Activated CD4-positive, CD25-positive, alpha-beta regulatory T cell treated with anti-CD3 and anti-CD28 coated beads, Interleukin-2, amount 50 U/mL, for 72 hours (primary cell): ENCODE measurements around the gene EXOC4.

ENCODE experiments used
- DNase-seq: peaks from one replicate; pipeline ENCODE4 v3.0.0; 2021

EXOC4 gene

DNA sequence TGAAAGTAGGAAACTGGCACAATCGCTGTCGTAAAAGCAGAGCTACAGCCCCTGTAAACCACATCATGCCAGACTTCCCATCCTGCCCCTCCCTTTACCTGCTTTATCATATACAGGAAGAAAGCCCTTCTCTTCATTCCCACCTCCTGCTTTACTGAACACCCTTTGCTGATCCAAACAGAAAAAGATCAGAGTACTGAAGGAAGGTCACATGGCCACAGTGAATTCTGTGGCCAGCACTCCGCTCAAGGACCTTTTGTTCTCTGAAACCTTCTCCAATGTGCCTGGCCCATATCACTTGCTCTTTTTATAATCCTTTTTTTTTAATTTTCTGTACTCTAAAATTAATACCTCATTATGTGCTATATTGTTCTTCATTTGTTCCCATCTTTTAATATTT, 765.4 kb downstream of the EXOC4 start:
- no peak for DNase-seq

DNA sequence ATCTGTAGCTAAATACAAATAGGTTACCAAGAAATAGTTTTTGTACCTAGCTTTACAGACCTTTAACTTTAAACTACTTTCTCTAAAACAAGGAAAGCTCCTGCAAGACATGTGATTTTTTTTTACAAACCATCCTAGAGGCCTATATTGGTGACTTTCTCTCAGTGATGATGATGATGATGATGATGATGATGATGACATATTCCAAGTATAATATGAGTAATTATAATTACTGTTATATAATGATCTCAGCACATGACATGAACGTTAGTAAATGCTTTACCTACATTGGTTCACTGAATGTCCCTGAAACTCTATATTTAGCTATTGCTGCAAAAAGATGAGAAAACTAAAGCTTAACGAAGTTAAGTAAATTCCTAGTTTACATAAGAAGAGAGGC, 766.4 kb downstream of the EXOC4 start:
- no peak for DNase-seq

DNA sequence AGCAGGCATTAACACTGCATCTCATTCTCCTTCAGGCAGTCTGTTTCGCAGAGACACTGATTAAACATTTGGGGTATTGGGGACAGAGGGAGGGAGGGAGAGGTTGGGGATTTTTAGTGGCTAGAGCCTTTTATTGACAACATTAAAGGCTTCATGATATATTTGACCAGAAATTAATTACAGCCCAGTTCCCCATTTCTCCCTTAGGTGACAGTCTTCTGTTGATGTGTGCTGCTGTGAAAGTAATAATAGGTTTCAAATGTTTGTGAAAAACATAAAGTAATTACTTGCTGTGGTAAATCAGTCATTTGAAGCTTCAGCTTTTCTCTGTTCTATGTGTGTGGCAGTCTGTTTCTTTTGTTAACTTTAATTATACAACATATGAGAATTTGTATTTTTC, 769.0 kb downstream of the EXOC4 start:
- DNase-seq: no peak

DNA sequence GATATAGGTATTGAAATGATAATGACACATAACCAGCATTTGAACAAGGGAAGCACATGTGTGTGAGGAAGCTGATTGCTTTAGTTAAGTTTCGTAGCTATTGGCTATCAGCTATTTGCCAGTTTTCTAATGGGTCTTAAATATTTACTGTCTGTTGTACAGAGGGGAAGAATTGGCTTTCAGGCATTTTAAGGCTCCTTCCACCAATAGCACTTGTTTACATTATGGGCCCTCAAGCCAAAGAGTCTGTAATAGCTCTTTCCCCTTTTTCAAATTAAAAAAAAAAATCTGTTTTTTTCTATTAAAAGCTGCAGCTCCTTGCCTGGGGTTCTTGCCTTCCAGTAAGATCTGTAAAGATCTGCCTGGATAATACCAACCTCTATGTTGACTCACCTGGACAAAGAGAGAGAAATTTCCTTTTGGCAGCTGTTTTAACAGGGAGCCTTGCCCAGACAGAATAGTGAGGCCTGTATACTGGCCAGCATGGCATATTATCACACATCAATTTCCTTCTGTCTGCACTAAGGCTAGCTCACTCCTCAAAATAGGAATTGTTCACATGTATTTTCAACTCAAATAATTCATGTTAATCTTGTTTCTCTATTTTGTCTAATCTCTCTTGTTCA, 769.5 kb downstream of the EXOC4 start:
- no peak for DNase-seq

DNA sequence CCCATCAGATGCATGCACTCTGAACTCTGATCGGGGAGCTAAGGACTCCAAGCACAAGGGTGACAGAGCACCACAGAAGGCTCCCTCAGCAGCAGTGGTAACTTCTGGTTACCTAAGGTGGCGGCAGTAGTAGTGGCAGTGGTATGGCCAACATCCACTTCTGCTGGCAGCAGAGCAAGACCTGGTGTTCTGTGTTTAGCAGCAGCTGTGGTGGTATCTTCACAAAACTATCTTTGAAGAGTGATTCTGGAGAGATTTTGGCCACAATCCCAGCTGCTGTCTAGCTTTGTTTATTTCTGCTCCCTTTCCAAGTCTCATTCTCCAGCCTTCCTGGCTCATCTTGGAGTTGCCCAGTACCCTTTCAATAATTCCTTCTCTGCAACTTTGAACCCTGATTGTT, 771.9 kb downstream of the EXOC4 start:
- DNase-seq: no peak

DNA sequence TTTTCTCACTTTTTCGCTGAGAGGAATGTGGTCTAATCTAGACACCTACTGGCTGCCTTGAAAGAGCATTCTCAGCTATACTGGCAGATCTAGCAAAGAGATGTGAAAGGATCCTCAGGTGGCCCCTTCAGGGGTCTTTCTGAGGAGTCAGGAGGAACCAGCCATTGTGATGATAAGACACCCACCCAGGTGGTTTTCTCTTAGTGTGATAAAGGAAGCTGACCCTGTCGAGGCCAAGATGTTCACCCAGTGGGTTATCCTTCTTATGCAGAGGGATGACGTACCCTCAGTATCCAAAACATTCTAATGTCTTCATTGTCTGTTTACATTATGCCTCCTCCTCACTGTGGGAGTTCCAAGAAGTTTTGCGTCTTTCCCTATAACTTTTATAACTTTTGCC, 776.0 kb downstream of the EXOC4 start:
- no peak for DNase-seq

DNA sequence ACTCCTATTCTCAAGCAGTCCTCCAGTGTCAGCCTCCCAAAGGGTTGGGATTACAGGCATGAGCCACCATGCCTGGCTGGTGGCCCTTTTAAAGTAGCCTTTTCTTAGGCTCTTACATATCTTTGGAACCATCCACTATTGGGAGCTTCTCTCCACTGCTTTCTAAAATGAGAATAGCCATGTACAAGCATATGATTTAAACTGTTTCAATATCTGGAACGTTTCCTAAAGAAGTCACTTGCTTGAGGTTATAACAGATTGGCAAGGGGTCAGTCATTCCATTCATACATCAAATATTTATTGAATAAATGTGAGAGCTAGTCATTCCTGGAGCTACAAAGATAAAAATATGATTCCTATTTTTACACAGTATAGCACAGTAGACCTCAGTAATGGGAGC, 776.9 kb downstream of the EXOC4 start:
- DNase-seq: no peak

DNA sequence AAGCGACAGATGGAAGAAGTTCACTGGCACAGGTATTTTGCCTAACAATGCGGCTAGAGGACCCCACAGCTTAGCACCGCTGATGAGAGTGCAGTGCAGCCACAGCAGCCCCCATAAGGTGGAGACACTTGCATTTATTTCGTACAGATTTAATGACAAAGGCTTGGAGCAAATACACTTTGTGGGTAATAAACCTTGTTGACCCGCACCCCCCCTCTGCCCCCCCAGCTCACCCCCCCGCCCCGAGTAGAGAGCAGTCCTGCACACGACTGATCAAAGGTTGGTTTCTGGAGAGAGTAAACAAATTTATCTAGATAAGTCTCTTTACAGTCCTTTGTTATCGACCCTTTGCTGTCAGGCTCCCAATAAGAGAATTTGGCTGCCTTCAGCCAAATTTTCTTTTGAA, 777.6 kb downstream of the EXOC4 start:
- no peak for DNase-seq

DNA sequence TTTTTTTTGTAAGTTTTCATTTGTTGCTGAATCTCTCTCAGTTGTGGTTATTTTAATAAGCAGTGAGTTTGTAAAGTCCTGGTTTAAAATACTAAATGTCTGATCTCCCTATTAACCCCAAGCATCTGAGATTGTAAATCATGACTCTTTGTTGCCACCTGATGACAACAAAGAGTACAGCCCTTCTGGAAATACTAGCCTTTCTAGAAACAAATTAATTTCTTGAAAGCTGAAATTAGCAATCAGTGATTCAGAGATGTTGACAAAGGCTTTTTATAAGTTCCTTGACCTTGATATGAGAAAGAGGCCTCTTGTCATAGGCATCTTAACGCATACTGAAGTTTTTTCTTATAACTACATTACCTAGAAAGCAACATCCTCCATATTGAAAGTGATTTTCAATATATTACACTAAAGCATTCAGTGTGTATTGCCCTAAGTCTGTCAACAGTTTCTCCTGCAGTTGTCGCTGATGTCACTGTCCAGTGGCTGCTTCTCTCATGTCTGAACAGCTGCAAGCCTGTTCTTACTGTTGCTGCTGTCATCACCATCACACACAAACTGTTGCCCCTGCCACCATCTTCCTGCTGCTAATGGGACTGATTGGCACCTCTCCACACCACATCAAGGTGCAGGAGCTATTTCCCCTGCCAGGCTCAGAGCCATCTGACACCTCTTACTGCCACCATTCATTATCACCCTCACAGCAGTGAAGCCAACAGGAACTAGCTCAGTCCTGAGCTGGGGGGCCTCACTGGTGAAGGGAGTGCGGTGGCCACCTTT, 779.1 kb downstream of the EXOC4 start:
- no peak for DNase-seq

DNA sequence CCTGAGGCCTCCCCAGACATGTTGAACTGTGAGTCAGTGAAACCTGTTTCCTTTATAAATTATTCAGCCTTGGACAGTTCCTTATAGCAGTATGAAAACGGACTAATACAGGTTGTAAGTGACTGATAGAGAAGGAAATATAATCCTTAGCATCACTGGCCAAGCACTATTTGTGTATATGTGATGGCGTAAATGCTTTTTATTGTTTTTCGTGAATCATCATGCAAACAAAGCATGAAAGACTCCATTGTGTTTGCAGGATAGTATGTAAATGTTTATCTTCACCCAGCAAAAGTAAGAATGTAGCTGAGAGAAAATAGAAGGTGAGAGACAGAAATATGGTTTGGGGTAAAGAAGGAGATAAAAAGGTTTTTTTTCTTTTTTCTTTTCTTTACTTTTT, 781.8 kb downstream of the EXOC4 start:
- DNase-seq: no peak

DNA sequence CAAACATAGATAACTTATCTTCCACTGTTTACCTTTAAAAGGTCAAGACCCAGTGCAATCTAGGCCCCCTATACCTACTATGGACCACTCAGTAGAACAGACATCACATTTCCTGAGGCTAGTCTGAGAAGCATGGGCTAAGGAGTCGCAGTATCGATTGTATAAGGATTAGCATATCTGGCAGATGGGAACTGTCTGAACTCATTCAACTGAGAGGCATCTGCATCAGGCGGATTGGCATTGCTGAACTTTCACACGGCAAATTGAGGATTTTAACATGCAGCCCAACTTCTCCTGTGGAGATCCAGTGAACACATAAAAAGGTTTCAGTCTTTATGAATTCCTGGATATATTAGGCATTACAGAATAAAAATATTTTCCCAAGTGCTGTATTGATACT, 785.1 kb downstream of the EXOC4 start:
- DNase-seq: no peak

DNA sequence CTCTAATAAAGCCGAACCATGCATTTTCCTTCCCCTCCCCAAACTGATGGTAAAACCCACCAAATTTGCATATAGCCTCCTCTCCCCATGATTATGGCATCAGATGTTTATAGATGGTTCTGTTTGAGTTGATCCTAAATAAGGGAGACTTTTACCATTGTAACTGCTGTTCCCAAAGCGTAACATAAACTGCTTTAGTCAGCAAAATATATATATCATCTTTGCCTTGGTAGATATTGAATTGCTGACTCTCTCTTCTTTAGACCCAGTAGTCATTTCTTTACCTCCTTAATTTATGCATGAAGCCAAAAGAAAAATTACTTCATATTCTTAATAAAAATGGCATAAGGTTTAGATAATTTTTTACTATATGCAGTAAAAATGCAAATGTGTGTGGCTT, 788.1 kb downstream of the EXOC4 start:
- DNase-seq: no peak

DNA sequence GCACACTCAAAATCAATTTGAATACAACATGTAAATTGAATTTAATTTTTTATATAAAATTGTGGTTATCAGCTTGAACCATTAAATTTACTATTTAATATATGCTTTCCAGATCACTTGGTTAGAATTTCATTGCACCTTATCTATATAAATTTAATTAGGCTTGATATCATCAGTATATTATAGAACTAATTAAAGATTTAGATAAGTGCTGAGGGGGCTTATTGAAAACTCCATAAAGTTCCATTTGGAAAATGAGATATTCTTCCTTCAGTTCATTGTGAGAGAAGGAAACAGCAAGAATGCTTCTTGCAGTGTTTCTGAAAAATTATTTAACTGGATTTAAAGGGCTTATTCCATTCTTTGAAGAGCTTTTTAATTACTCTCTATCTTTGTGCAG, 788.6 kb downstream of the EXOC4 start:
- DNase-seq: no peak

DNA sequence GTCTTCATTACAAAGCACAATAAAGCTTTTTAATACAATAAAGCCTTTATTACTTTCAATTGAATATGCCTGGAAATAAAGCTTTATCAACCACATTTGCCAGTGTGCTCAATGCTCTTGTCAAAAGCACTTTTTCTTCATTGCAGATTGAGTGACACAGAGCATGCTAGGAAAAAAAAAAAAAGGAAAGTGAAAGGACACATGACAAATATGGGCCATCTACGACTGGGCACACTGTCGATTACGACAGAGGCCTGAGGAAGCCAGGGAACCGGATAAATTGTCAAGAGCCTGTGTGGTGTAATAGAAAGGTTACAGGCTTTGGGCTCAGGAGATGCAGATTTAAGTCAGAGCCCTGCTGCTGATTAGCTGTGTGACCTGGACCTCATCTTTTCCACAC, 789.4 kb downstream of the EXOC4 start:
- DNase-seq: no peak

DNA sequence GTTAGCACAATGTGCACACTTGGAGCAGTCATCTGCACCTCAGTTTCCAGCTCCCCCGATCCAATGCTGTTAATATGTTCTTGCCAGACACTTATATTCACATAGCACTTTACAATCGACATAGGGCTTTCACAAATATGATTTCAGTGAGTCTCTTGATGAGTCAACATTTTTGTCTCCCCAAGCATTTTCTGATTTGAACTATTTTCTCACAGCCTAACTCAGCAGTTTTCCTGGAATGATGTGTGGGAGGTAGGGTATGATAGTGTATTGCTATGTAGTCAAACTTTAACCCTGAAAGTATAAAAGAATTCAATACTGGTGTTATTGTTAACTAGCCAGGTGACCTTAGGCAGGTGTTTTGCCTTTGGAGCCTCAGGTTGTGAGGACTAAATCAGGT, 791.8 kb downstream of the EXOC4 start:
- no peak for DNase-seq

DNA sequence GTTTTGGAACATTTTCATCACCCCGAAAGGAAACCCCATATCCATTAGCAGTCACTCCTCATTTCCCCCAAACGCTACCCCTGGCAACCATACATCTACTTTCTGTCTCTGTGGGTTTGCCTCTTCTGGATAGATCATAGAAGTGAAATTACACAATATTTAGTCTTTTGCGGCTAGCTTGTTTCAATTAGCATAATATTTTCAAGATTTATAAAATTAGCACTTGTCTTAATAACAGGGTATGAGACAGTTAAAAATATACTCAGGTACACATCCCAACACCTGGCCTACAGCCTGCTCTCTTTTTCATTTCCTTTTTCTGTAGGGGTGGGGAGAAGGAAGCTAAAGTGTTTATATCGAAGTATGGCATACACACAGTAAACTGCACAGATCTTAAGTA, 792.8 kb downstream of the EXOC4 start:
- DNase-seq: no peak

DNA sequence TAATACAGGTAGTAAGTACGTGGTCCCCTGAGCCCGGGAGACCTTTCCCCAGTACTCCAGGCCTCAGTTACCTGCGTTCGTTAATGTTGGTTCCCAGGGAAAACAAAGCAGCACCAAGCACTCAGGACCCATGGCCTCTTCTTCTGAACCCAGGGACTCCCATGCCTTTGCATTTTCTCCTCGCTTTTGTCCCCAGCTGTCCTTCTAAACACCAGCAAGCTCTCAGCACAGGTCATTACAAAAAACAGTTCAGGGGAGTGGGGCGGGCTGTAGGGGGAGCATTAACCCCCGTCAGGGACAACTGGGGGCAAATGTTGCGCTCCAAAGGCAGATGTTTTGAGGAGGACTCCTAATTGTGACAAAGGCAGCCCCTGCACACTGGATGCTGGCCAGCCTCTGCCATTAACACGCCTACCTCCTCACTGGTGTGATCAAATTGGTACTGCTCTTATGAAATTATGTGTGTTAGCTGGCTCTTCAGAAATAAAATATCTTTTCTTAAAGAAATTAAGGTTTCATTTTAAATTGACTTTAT, 793.8 kb downstream of the EXOC4 start:
- DNase-seq: no peak

DNA sequence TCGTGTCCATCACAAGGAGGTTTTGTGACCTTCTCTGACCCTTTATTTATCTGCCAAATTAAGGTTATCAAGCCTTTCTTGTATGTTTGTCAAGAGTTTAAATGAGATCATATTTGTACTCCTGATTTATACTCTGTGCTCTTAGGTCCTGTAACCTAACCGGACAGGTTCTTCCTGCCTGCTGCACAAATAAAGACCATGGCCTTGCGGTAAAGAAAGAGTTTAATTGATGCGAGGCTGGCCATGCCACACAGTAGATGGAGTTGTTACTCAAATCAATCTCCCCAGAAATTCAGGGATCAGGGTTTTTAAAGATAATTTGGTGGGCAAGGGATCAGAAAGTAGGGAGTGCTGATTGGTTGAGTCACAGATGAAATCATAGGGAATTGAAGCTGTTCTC, 794.8 kb downstream of the EXOC4 start:
- DNase-seq: no peak

DNA sequence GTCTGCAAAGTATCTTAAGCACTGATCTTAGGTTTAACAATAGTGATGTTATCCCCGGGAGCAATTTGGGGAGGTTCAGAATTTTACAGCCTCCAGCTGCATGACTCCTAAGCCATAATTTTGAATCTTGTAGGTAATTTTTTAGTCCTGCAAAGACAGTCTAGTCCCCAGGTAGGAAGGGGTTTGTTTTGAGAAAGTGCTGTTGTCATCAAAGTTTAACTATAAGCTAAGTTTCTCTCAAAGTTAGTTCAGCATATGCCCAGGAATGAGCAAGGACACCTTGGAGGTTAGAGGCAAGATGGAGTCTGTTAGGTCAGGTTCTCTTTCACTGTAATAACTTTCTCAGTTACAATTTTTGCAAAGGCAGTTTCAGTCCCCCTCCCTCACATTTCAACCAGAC, 795.3 kb downstream of the EXOC4 start:
- no peak for DNase-seq

DNA sequence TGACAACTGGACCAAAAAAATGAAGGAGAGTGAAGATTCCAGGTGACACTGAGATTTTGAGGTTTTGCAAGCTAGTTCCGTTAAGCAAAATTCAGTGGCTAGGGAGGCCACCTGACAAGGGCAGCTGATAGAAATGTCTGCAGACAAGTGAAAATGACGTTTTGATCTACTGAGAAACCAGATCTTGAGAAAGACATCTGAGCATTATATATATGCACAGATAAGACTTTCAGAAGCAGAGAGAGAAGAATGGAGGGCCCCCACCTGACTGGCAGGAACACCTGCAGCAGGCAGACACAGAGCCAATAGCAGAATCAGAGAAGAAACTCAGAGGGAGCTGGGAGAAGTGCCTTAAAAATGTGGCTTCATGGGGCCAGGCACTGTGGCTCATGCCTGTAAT, 798.1 kb downstream of the EXOC4 start:
- DNase-seq: no peak

DNA sequence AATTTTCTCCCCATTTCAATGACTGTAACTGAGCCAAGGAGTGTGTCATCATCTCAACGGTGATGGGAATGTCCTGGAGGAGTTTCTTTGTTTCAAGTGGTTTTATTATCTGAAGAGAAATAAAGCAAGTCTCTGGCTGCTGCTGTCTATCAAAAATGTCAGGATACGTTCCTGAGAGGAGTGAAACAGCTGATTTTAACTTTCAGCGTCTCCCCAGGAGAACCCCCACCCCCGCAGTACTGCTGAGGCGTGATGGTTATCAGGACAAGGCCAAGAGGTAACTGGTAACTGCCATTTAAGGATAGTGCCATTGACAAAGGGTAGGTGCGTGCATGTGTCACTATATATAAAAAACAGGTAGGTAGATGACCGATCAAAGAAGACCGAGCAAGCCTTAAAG, 803.9 kb downstream of the EXOC4 start:
- DNase-seq: no peak

DNA sequence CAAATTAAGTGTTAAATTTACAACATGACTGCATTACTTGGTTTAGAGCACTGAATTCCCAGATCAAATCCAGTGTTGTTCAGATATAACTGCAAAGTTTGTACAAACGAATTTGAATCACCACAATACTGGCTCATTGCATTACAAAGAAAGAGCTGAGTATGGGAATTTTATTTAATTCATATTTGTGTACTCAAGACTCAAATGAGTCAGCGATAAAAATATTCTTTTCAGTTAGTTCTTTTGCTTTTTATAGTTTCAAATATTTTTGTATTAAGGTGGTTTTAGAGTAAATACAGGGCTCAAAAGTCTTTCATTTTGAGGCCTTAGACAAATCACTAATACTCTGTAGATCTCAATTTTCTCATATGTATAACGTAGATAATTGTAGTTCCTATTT, 805.6 kb downstream of the EXOC4 start:
- DNase-seq: no peak

DNA sequence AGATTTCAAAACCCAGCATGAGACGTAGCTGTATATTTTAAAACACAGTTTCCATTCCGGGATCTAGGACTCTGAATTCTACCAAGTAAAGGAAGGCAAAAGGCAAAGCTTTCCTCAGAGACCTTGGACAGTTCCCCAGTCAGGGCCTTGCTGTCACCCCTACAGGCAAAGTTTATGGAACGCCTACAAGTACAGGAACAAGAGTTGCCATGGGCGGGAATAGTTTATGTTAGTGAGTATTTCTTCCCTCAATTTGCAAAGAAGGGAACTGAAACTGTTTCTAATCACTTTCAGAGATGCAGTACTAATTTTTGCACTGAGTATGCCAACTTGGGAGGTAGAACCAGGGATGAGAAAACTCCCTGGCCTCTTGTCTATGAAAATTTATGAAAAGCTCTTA, 806.1 kb downstream of the EXOC4 start:
- DNase-seq: no peak

DNA sequence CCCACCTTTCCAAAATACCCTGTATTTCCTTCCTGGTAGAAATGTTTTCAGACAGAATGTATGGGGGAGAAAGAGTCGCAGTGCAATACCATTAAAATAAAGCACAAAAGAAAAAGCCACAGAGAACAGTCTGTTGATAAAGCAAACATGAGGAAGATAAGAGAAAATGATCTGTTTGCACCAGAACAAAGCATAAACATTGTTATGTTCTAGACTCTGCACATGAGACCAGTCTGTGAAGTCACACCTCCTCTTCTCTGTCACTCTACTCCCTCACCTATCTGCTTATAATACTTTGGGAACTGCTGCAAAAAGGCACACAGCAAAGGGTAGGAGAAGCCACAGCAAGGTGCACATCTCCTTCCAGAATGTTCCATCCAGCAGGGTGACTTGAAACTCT, 807.0 kb downstream of the EXOC4 start:
- DNase-seq: no peak

DNA sequence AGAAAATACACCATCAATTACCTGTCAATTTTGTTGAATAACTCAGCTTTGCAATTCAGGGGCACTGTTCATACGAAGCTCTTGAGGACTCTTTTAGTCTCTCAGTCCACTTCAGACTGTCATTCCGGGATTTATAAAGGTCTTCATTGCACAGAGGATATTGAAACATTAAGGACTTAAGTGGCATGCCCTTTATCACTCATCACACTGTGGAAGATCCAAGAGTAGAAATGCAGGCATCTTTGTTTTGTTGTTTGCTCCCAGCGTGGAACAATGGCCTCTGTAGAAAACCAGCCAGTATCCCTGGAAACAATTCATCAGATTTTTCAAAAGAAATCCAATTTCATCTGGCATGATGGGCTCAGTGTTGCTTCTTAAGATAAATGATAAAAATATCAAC, 808.0 kb downstream of the EXOC4 start:
- no peak for DNase-seq
